Smooth muscle cell of bladder (primary cell): Measurements from ENCODE around the gene INPP1. TPM values are rescaled to one million over a fixed set of nuclear protein-coding genes. Genes with fewer than 3 reads are reported as not detected.

Experiments used
- total RNA-seq: library from RNA; depleted of rRNA; stranded (reverse); fragments of >200 nt; gene quantifications from 2 replicates; pipeline ENCODE4 v1.2.3, GENCODE V29; 2014

INPP1 gene, protein sequence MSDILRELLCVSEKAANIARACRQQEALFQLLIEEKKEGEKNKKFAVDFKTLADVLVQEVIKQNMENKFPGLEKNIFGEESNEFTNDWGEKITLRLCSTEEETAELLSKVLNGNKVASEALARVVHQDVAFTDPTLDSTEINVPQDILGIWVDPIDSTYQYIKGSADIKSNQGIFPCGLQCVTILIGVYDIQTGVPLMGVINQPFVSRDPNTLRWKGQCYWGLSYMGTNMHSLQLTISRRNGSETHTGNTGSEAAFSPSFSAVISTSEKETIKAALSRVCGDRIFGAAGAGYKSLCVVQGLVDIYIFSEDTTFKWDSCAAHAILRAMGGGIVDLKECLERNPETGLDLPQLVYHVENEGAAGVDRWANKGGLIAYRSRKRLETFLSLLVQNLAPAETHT
- total RNA-seq, result 6.8 and 8.1 TPM in 2 replicates

DNA sequence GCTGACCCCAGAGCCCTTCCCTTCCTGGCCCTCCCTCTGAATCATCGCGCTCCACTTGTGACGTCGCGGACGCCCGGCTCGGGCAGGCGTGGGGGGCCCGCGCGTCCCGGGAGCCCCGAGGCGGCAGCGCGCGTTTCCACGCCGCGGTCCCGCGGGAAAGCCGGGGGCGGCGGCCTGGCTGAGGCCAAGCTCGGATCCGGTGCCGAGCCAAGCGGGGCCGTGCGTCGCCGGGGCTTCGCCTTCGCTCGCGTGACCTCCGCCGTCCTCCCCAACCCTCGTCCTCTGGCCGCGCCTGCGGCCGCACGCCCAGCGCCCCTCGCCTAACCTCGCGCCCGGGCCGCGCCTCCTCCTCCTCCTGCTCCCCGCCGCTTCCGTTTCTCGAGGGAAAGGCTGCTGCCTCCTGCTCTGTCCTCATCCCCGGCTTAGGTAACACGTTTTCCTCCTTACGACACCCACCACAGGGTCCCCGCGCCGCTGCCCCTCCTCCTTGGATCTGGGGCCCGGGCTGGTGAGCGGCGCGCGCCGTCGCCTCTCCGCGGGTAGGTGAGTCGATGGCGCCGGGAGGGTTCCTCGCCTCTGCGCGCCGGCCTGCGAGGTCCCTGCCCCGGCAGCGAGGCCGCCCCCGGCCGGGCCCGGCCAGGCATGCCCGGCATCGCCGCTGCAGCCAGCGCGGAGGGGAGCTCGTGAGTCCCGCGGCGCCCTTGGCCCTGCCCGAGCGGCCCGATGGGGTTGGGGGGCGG is at the start of gene INPP1:
INPP1 (plus strand) TSS at position 54 of the 740 bp plus-strand sequence. CDS start 16,514 bp downstream, outside the sequence.

DNA sequence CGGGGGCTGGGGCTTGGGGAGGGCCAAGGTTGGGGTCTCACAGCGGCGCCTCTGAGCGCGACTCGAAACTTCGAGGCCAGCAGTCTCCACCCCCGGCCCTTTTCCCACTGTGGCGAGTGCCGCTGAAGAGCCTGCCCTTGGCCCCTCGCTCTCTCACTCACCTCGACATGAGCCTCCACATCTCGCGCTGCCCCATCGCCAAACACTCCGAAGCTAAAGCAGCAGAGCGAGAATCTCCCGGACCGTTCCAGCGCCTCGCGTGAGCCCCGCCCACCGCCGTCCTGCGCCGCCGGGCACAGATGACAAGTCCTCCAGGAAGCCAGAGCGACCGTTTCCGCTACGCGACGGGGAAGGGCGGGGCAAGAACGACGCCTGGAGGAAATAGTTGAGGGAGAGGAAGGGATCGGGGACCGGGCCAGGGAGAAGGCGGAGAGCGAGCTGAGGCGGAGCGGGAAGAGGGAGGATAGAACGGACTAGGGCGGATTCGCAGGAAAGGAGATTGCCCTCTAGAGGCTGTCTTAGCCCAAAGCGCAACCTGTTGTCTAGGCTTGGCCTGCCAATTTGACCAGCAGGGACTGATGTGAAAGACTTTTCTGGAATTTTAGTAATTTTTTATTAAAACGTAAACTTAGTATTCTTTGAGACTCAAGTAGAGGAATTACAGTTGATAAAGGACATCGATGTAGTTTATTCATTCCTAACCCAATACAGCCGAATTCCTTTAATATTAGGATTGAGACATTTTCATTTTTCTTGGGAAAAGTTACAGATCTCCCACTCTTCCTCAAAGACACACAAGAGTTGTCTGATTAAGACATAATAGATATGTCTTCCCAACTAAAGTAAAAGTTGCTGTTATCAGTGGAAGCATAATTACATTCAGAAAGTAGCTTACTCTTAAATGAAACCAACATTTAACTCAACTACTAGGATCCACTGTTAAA is 23.6 kb upstream of the INPP1 start, which contains the start of gene HIBCH:
HIBCH (minus strand) TSS at position 272 of the 944 bp plus-strand sequence; CDS start at position 196, 76 bp downstream.

DNA sequence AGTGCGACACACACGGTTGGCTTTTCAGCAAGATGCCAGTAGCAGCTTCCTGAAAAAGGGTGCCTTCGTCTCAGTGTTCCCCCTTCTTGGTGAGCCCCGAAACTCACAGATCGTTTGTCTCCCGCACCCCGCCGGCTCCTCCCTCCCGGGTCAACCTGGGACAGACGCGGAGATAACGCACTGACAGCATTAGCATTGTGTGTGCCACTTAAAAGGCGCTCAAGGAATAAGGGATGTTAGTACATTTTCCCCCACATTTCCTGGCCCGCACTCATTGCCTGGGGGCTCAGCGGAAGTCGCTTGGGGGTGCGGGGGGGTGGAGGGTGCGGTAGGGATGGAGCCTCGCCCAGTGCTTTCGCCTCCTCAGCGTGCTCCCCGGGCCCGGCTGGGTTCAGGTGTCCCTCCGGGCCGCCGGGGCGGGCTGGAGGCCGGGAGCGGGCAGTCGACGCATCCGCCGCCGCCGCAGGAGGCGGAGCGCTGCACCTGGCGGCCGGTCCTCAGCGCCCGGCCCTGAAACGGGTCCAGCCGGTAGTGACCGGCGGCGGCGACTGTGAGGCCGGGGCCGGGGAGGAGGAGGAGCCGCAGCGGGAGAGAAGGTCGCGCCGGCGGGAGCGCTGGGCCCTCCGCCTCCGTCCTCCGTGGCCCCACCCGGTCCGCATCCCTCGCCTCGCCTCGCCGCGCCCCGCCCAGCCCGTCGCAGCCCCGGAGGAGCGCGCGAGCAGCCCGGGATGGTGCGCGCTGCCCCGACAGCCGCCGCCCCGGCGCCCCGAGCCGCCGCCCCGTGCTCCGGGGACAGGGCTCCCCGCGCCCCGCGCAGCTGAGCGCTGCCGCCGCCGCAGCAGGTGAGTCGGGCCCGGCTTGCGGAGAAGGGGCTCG is 64.5 kb downstream of the INPP1 start, which contains the start of gene MFSD6:
MFSD6 (plus strand) TSS at position 694 of the 876 bp plus-strand sequence. CDS start 27,675 bp downstream, outside the sequence.

Other genes with a start within 250 kb of the INPP1 start
- gene HIBCH, start 23.8 kb upstream of the INPP1 start, total RNA-seq, result 13.5 and 19.9 TPM in 2 replicates
- 13.2 and 15.1 TPM in 2 replicates for gene MFSD6, start 64.8 kb downstream of the INPP1 start, total RNA-seq
- 3.3 and 6.0 TPM in 2 replicates for gene NEMP2, start 191.1 kb downstream of the INPP1 start, total RNA-seq